Measurements from ENCODE around the gene CLCNKB. TPM values are rescaled to one million over a fixed set of nuclear protein-coding genes. Genes with fewer than 3 reads are reported as not detected.
"Not testable (repeated sequence)": the region's sequence is repeated elsewhere in the genome, so short reads cannot be mapped to it uniquely, and the experiment has no call there.

CLCNKB gene
- total RNA-seq, 1 experiment from 2014 or later, result not detected

- no peak overlapping the region for H3K4me3 ChIP-seq (ENCODE audit: low read depth, low read length)
- BruUV-seq (replicated peaks), result no TSS peak
- Mint-ChIP-seq H3K4me1 (ENCODE audit: low read depth, unreplicated experiment) (no peaks in the 10 kb centered on the region), H3K27me3 (ENCODE audit: insufficient read depth, unreplicated experiment) (no peaks in the 10 kb centered on the region), H3K27ac (ENCODE audit: unreplicated experiment) (no peak overlapping the region), H3K36me3 (ENCODE audit: insufficient read depth, unreplicated experiment) (no peaks in the 10 kb centered on the region), H3K9me3 (ENCODE audit: unreplicated experiment) (no peaks in the 10 kb centered on the region), H3K4me3 (ENCODE audit: unreplicated experiment) (no peak overlapping the region)
- intact Hi-C loops (cut with micrococcal nuclease; ENCODE audit: unreplicated experiment), result no loop called here
- DNase-seq, result no peak
- H3K4me1 ChIP-seq, result no peaks in the 10 kb centered on the region
- no peak for TF ChIP-seq CTCF (IDR thresholded peaks at IDR 0.05; ENCODE audit: insufficient read depth in 1 of 2, low read depth in 1 of 2, low read length in 1 of 2, severe bottlenecking in 1 of 2, unreplicated experiment in 1 of 2)
- POLR2A ChIA-PET, result no interaction called here
- CTCF ChIA-PET, result no interaction called here
- H3K9me3 ChIP-seq, result no peaks in the 10 kb centered on the region
- no peaks in the 10 kb centered on the region for H3K36me3 ChIP-seq (ENCODE audit: control insufficient read depth, insufficient read depth, low read length)
- no peaks in the 10 kb centered on the region for H3K27me3 ChIP-seq (replicated peaks; ENCODE audit: control insufficient read depth, insufficient read depth, low read length)
Measured at GRCh38 chr1:16022393-16022792, 21.2 kb upstream of the CLCNKB start.

GRCh38 chr1:16023050-16023653 lies 20.4 kb upstream of the CLCNKB start:
- Mint-ChIP-seq H3K4me1 (ENCODE audit: low read depth, unreplicated experiment) (no peaks in the 10 kb centered on the region), H3K9me3 (ENCODE audit: unreplicated experiment) (no peaks in the 10 kb centered on the region), H3K4me3 (ENCODE audit: unreplicated experiment) (no peak overlapping the region), H3K27me3 (ENCODE audit: insufficient read depth, unreplicated experiment) (no peaks in the 10 kb centered on the region), H3K27ac (ENCODE audit: unreplicated experiment) (no peak overlapping the region), H3K36me3 (ENCODE audit: insufficient read depth, unreplicated experiment) (no peaks in the 10 kb centered on the region)
- no TSS peak for BruUV-seq (replicated peaks)
- intact Hi-C loops (cut with micrococcal nuclease; ENCODE audit: unreplicated experiment), result no loop called here
- H3K36me3 ChIP-seq (ENCODE audit: control insufficient read depth, insufficient read depth, low read length), result no peaks in the 10 kb centered on the region
- CTCF ChIA-PET, result interaction anchor here (0.6 kb wide), 1 partner anchor 132 kb away, joined by 9 read pairs; no protein-coding TSS in a partner anchor
- no peaks in the 10 kb centered on the region for H3K4me1 ChIP-seq
- TF ChIP-seq CTCF (IDR thresholded peaks at IDR 0.05; ENCODE audit: insufficient read depth in 1 of 2, low read depth in 1 of 2, low read length in 1 of 2, severe bottlenecking in 1 of 2, unreplicated experiment in 1 of 2), result no peak
- no peaks in the 10 kb centered on the region for H3K9me3 ChIP-seq
- POLR2A ChIA-PET, result no interaction called here
- H3K4me3 ChIP-seq (ENCODE audit: low read depth, low read length), result no peak overlapping the region
- H3K27me3 ChIP-seq (replicated peaks; ENCODE audit: control insufficient read depth, insufficient read depth, low read length), result no peaks in the 10 kb centered on the region
- no peak for DNase-seq

- H3K27ac Mint-ChIP-seq (ENCODE audit: unreplicated experiment); H3K27me3 Mint-ChIP-seq (ENCODE audit: insufficient read depth, unreplicated experiment); POLR2A ChIA-PET; H3K9me3 ChIP-seq; intact Hi-C loops (cut with micrococcal nuclease; ENCODE audit: unreplicated experiment); H3K9me3 Mint-ChIP-seq (ENCODE audit: unreplicated experiment); H3K36me3 Mint-ChIP-seq (ENCODE audit: insufficient read depth, unreplicated experiment); BruUV-seq (replicated peaks); H3K36me3 ChIP-seq (ENCODE audit: control insufficient read depth, insufficient read depth, low read length); H3K4me3 ChIP-seq (ENCODE audit: low read depth, low read length); DNase-seq; H3K4me3 Mint-ChIP-seq (ENCODE audit: unreplicated experiment); H3K4me1 ChIP-seq; H3K27me3 ChIP-seq (replicated peaks; ENCODE audit: control insufficient read depth, insufficient read depth, low read length); H3K4me1 Mint-ChIP-seq (ENCODE audit: low read depth, unreplicated experiment): not testable (repeated sequence)
- CTCF ChIA-PET, result interaction anchor here (0.6 kb wide), 1 partner anchor 69 kb away, joined by 5 read pairs; no protein-coding TSS in a partner anchor
Measured at GRCh38 chr1:16026302-16026701, 17.3 kb upstream of the CLCNKB start.
